Thyroid gland (tissue), 4 donors: ENCODE measurements around the gene ELMO1. TPM values are rescaled to one million over a fixed set of nuclear protein-coding genes. Genes with fewer than 3 reads are reported as not detected.

Experiments
- DNase-seq, 2 donors: peaks; one replicate each; pipeline ENCODE4 v3.0.0-alpha.2; 2019
- H3K27ac ChIP-seq, 3 donors: fragments of 200-600 bp; sonication (generic); 1 replicate in 2 of 3; 2 replicates in 1 of 3; pipeline ENCODE4 v1.5.1; 2016 to 2019; ENCODE audit warnings: mild to moderate bottlenecking in 1 of 3, moderate library complexity in 1 of 3
- H3K27me3 ChIP-seq: fragments of 200-600 bp; sonication (generic); one replicate; pipeline ENCODE4 v1.5.1; 2019
- H3K36me3 ChIP-seq, 2 donors: fragments of 200-600 bp; sonication (generic); one replicate each; pipeline ENCODE4 v1.5.1; 2016 to 2019
- H3K4me1 ChIP-seq, 2 donors: fragments of 200-600 bp; sonication (generic); one replicate each; pipeline ENCODE4 v1.5.1; 2017 to 2019
- H3K4me3 ChIP-seq, 3 donors: fragments of 200-600 bp; sonication (generic); replicated peaks in 1 of 3; 1 replicate in 2 of 3; 2 replicates in 1 of 3; pipeline ENCODE4 v1.5.1; 2016; ENCODE audit warnings: mild to moderate bottlenecking in 1 of 3
- H3K9me3 ChIP-seq: fragments of 200-600 bp; sonication (generic); one replicate; pipeline ENCODE4 v1.5.1; 2017
- POLR2A ChIP-seq, 2 donors: fragments of 450-650 bp; IDR thresholded peaks; one replicate each; pipeline ENCODE4 v1.6.1; 2017; ENCODE audit warnings: antibody characterized with exemption in 2 of 2, mild to moderate bottlenecking in 2 of 2, moderate library complexity in 1 of 2
- WGBS, 2 donors: methylation state at CpG; one replicate each; pipeline ENCODE4 v1.1.5; 2017; 5-methylcytosine and 5-hydroxymethylcytosine counted together
- intact Hi-C: fragments of 100-400 bp; cut with DNase I; formaldehyde crosslinking; loops from one replicate; pipeline ENCODE4 v1.15.1; 2023
- total RNA-seq, 4 donors: library from RNA; depleted of rRNA; stranded (reverse); fragments of >200 nt; gene quantifications; one replicate each; pipeline ENCODE4 v1.2.3, GENCODE V29; 2016
- TF ChIP-seq, protein P1 (sequence below), 6 experiments: fragments of 200-600 bp in 3 of 6; fragments of 450-650 bp in 3 of 6; sonication (generic) in 3 of 6; IDR thresholded peaks; one replicate each; pipeline ENCODE4 v1.5.1; 2016 to 2019; ENCODE audit warnings: antibody characterized with exemption in 6 of 6, mild to moderate bottlenecking in 2 of 6, inconsistent platforms in 1 of 6, moderate library complexity in 1 of 6

The ELMO1 gene
- total RNA-seq, 4 donors from 2014 or later = 168 to 423 (median 312) TPM

- Histone ChIP-seq H3K4me1 (no peaks in the 10 kb centered on the region), H3K27me3 (no peaks in the 10 kb centered on the region), H3K36me3 (no peaks in the 10 kb centered on the region), H3K4me3 (no peak overlapping the region), H3K27ac (no peak overlapping the region), H3K9me3 (no peaks in the 10 kb centered on the region)
- no peak for DNase-seq
- TF ChIP-seq POLR2A (IDR thresholded peaks at IDR 0.05) = no peak
- TF ChIP-seq, protein P1, sequence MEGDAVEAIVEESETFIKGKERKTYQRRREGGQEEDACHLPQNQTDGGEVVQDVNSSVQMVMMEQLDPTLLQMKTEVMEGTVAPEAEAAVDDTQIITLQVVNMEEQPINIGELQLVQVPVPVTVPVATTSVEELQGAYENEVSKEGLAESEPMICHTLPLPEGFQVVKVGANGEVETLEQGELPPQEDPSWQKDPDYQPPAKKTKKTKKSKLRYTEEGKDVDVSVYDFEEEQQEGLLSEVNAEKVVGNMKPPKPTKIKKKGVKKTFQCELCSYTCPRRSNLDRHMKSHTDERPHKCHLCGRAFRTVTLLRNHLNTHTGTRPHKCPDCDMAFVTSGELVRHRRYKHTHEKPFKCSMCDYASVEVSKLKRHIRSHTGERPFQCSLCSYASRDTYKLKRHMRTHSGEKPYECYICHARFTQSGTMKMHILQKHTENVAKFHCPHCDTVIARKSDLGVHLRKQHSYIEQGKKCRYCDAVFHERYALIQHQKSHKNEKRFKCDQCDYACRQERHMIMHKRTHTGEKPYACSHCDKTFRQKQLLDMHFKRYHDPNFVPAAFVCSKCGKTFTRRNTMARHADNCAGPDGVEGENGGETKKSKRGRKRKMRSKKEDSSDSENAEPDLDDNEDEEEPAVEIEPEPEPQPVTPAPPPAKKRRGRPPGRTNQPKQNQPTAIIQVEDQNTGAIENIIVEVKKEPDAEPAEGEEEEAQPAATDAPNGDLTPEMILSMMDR (IDR thresholded peaks at IDR 0.05) = no peak
- intact Hi-C loops = no loop called here
These were observed 628.0 kb downstream of the ELMO1 start for GRCh38 chr7:36820527-36821170.

- WGBS, 2 donors = 77 to 85% methylated on average over 1 of the region's 1 CpG
- H3K27me3 ChIP-seq = no peaks in the 10 kb centered on the region
- no peak overlapping the region for H3K27ac ChIP-seq
- no peaks in the 10 kb centered on the region for H3K4me1 ChIP-seq
- TF ChIP-seq, protein P1 (IDR thresholded peaks at IDR 0.05) = no peak
- no peak for TF ChIP-seq POLR2A (IDR thresholded peaks at IDR 0.05)
- no peaks in the 10 kb centered on the region for H3K36me3 ChIP-seq
- no peaks in the 10 kb centered on the region for H3K9me3 ChIP-seq
- no peak for DNase-seq
- H3K4me3 ChIP-seq = no peak overlapping the region
- intact Hi-C loops = no loop called here
These were observed 629.0 kb downstream of the ELMO1 start for GRCh38 chr7:36819639-36820038.

GRCh38 chr7:36814311-36814710 lies 634.4 kb downstream of the ELMO1 start:
- DNase-seq = no peak
- Histone ChIP-seq H3K4me1 (no peaks in the 10 kb centered on the region), H3K9me3 (no peaks in the 10 kb centered on the region), H3K36me3 (no peaks in the 10 kb centered on the region), H3K27ac (no peak overlapping the region), H3K4me3 (no peak overlapping the region), H3K27me3 (no peaks in the 10 kb centered on the region)
- intact Hi-C loops = no loop called here
- TF ChIP-seq, protein P1 (IDR thresholded peaks at IDR 0.05) = no peak
- no peak for TF ChIP-seq POLR2A (IDR thresholded peaks at IDR 0.05)
- 91% methylated on average over 4 of the region's 4 CpGs for WGBS, 2 donors

DNA sequence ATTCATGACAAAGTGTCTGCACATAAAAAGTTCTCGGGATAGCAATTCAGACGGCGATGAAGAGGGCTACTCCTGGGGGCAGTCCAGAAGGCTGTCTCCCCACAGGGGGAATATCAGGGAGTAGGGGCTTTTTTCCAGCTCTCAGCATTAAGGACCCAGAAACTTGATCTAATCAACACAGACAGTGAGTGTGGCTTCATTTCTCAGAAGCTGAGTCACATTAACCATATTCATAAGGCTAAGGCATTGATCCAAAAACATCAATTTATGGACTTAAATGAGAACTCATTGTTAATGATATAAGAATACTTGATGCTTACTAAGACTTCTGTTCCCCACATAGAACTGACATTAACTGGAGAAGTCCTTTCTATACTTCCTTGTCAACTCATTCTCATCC lies 636.9 kb downstream of the ELMO1 start:
- intact Hi-C loops = no loop called here
- 57 to 66% methylated on average over 3 of the region's 3 CpGs for WGBS, 2 donors
- TF ChIP-seq, protein P1 (IDR thresholded peaks at IDR 0.05) = no peak
- no peak for TF ChIP-seq POLR2A (IDR thresholded peaks at IDR 0.05)

GRCh38 chr7:36810489-36810888 lies 638.2 kb downstream of the ELMO1 start:
- WGBS, 2 donors = 47% methylated on average over 2 of the region's 2 CpGs
- TF ChIP-seq, protein P1 (IDR thresholded peaks at IDR 0.05) = no peak
- TF ChIP-seq POLR2A (IDR thresholded peaks at IDR 0.05) = no peak

More for the DNA sequence above, 636.9 kb downstream of the ELMO1 start:
- no peaks in the 10 kb centered on the region for H3K4me1 ChIP-seq
- no peaks in the 10 kb centered on the region for H3K27me3 ChIP-seq
- H3K9me3 ChIP-seq = no peaks in the 10 kb centered on the region
- H3K27ac ChIP-seq = no peak overlapping the region
- no peak for DNase-seq
- no peaks in the 10 kb centered on the region for H3K36me3 ChIP-seq
- H3K4me3 ChIP-seq = no peak overlapping the region

More at GRCh38 chr7:36810489-36810888, 638.2 kb downstream of the ELMO1 start:
- H3K9me3 ChIP-seq = no peaks in the 10 kb centered on the region
- H3K36me3 ChIP-seq = no peaks in the 10 kb centered on the region
- H3K4me1 ChIP-seq = no peaks in the 10 kb centered on the region
- H3K27me3 ChIP-seq = no peaks in the 10 kb centered on the region
- no peak for DNase-seq
- intact Hi-C loops = no loop called here
- no peak overlapping the region for H3K4me3 ChIP-seq
- H3K27ac ChIP-seq = no peak overlapping the region
